ENCODE data around the gene SOHLH2.

Gene SOHLH2

DNA sequence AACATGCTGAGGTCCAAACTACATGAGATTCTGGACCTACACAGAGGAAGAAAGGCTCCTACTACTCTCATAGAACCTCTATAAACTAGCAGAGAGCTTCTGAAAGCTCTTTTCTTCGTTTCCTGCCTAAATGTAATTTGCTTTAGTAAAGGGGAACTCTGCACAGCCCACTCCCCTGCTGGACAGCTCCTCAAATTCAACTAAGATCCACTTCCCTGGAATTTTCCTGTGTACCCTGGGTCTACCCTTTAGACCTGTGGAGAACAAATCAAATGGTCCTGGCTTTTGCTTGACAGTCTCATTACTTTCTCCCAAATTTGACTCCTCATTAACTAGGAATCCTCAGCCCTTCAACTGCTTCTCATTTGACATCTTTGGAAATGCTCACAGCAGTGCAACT lies 79.7 kb downstream of the SOHLH2 start:
- Mint-ChIP-seq H3K27ac (no peak overlapping the region), H3K4me3 (peak overlapping the region in 1 of 3 experiments; percentile 53), H3K4me1 (peaks cover 28% of the 10 kb centered on the region), H3K9me3 (no peaks in the 10 kb centered on the region), H3K27me3 (ENCODE audit: low read depth) (peaks cover 37% of the 10 kb centered on the region), H3K36me3 (ENCODE audit: low read depth) (no peaks in the 10 kb centered on the region)
- no peak for TF ChIP-seq CTCF (IDR thresholded peaks at IDR 0.05; ENCODE audit: unreplicated experiment in 3 of 3)

- no peak overlapping the region for H3K27ac Mint-ChIP-seq
- peak overlapping the region in 2 of 3 experiments; percentile 3 to 53 for H3K4me3 Mint-ChIP-seq
- H3K9me3 Mint-ChIP-seq: no peaks in the 10 kb centered on the region
- H3K36me3 Mint-ChIP-seq (ENCODE audit: low read depth): no peaks in the 10 kb centered on the region
- no peak for TF ChIP-seq CTCF (IDR thresholded peaks at IDR 0.05; ENCODE audit: unreplicated experiment in 3 of 3)
- peaks cover 40% of the 10 kb centered on the region for H3K27me3 Mint-ChIP-seq (ENCODE audit: low read depth)
- peaks cover 29% of the 10 kb centered on the region for H3K4me1 Mint-ChIP-seq
These were observed 80.3 kb downstream of the SOHLH2 start for GRCh38 chr13:36133950-36134626.

DNA sequence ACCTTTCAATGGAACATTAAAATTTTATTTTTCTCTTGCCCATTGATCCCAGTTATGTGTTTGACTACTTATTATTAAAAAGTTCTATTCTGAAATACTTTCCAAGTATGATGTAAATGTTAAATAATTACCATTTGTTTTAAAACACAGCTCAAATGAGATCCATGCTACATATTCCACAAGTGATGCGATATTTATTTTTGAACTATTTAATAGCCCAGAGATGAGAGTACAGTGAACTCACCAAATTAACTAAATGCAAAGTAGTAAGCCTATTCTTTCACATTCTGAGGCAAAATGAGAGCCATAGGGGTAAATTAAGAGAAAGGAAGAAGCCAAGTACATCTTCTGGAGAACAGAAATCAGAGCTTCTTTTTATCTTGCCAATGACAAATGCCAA lies 82.0 kb downstream of the SOHLH2 start:
- Mint-ChIP-seq H3K27ac (peak overlapping the region in 1 of 3 experiments; percentile 43), H3K4me3 (peak overlapping the region; percentile 74 to 88 (median 83)), H3K36me3 (ENCODE audit: low read depth) (no peaks in the 10 kb centered on the region), H3K27me3 (ENCODE audit: low read depth) (peaks cover 48% of the 10 kb centered on the region), H3K4me1 (peaks cover 46% of the 10 kb centered on the region), H3K9me3 (no peaks in the 10 kb centered on the region)
- no peak for TF ChIP-seq CTCF (IDR thresholded peaks at IDR 0.05; ENCODE audit: unreplicated experiment in 3 of 3)

DNA sequence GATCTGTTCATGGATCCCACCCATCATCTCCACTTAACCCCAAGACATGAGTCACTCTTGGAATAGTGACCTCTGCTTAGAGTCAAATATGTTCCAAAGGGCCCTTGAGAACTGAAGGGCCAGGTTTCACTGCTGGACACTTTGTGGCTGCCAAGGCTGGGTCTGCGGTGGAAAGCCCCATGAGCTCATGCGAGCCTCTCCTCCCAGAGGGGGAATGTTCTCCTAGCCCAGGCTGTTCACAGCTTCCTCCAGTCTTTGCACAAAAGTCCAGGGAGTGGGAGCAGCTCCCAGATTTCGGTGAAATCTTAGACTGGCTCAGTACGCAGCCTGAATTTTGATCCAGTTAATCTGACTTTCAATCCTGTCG lies 82.4 kb downstream of the SOHLH2 start:
- Mint-ChIP-seq H3K36me3 (ENCODE audit: low read depth) (no peaks in the 10 kb centered on the region), H3K27ac (peak overlapping the region in 2 of 3 experiments; percentile 11 to 43), H3K4me3 (peak overlapping the region; percentile 74 to 88 (median 83))

DNA sequence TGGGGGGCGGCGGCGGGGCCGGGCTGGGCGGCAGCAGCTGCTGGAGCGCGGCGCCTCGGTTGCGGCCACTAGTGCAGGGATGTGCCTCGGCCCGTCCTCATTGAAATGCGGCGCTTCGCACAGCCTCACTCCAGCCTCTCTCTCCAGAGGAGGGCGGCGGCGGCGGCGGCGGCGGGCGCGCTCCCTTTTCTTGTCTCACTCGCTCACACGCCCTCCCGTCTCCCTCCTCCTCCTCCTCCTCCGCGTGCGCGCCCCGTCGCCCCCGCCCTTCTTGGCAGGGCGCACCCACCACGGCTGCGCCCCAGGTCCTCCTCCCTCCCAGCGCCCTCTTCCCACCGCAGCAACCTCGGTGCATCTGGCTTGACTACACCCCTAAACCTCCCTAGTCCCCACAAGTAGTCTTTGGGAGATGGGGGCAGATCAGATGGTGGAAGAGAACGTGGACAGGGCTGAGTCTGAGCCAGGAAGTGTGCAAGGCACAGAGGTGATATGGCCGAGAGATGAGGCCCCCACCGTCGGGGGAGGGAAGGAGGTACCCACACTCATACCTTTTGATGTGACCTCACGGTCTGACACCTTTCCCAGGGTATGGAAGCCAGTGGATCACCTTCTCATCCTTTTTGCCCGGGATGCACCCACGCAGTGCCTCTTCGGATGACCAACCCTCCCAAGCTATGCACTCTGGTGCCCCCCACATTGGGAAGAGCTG lies 83.0 kb downstream of the SOHLH2 start, which contains the start of gene DCLK1:
Gene DCLK1, minus strand, starts transcription at position 161 of the 709 bp plus-strand sequence.
- no peaks in the 10 kb centered on the region for H3K36me3 Mint-ChIP-seq (ENCODE audit: low read depth)
- H3K4me1 Mint-ChIP-seq: peaks cover 56% of the 10 kb centered on the region

More for the DNA sequence above, 82.4 kb downstream of the SOHLH2 start:
- Mint-ChIP-seq H3K4me1 (peaks cover 50% of the 10 kb centered on the region), H3K9me3 (no peaks in the 10 kb centered on the region), H3K27me3 (ENCODE audit: low read depth) (peaks cover 48% of the 10 kb centered on the region)
- no peak for TF ChIP-seq CTCF (IDR thresholded peaks at IDR 0.05; ENCODE audit: unreplicated experiment in 3 of 3)

More for the DNA sequence above, 83.0 kb downstream of the SOHLH2 start, which contains the start of gene DCLK1:
- H3K27me3 Mint-ChIP-seq (ENCODE audit: low read depth): peaks cover 48% of the 10 kb centered on the region
- peak within 1 kb of the TSS in 2 of 3 experiments; percentile 38 to 53 for H3K27ac Mint-ChIP-seq
- H3K4me3 Mint-ChIP-seq: peak within 1 kb of the TSS; percentile 85 to 99 (median 95)
- no peak for TF ChIP-seq CTCF (IDR thresholded peaks at IDR 0.05; ENCODE audit: unreplicated experiment in 3 of 3)
- H3K9me3 Mint-ChIP-seq: no peaks in the 10 kb centered on the region

All from nephron (organoid).